ENCODE data around the gene TEKT1. TPM values are rescaled to one million over a fixed set of nuclear protein-coding genes. Genes with fewer than 3 reads are reported as not detected.

The TEKT1 gene
- total RNA-seq, 2 donors from 2014 or later: not detected

DNA sequence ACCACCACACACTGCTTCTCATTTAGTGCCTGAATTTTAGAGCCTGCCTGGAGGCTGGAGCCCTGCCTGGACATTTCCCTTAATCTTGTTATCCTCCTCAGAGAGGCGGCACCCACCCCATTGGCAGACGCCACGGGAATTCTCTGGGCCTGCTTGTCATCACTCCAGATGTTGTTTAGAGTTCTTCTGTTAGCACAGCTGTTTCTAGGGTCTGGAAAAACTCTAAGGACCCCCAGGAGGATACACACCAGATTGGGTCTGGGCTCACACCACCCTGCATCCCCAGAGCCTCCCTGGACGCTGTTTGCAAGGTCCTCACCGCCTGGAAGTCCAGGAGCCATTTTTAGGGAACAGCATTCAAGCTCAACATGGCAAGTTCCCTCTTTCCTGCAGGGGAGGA lies 76.2 kb downstream of the TEKT1 start:
- no peaks in the 10 kb centered on the region for H3K27me3 ChIP-seq
- H3K36me3 ChIP-seq (replicated peaks in 1 of 2; ENCODE audit: insufficient read depth in 1 of 2, low read depth in 2 of 2): no peaks in the 10 kb centered on the region
- 62 to 72% methylated on average over 5 of the region's 5 CpGs for WGBS, 2 donors
- TF ChIP-seq POLR2A (IDR thresholded peaks at IDR 0.05): no peak
- TF ChIP-seq CTCF (IDR thresholded peaks at IDR 0.05): no peak
- intact Hi-C loops (cut with DNase I): no loop called here
- H3K4me3 ChIP-seq: no peak overlapping the region
- DNase-seq (peak in 1 of 4 donors; percentile 32), ATAC-seq (no peak)
- H3K9me3 ChIP-seq: no peaks in the 10 kb centered on the region
- H3K4me1 ChIP-seq: no peaks in the 10 kb centered on the region
- peak overlapping the region in 3 of 4 donors; percentile 58 to 63 (median 59) for H3K27ac ChIP-seq

DNA sequence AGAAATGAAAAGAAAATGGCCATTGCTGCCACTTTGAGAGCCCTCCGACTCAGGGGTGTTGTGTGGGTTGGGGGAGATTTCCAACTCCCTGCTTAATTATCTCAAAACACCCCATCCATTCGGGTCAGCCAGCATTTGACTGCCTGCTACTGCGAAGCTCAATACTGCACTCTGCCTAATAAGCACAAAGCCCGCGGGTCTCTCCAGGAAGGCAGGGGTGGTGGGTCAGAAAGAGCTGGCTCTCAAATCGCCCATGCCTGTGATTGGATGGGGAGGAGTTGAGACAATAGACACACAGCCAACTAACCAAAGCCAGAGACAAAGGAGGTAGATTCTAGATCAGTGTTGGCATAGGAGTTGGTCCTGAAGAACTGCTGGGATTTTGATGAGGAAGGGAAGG lies 78.0 kb downstream of the TEKT1 start:
- H3K4me3 ChIP-seq: no peak overlapping the region
- no peaks in the 10 kb centered on the region for H3K9me3 ChIP-seq
- ATAC-seq: no peak
- H3K36me3 ChIP-seq (replicated peaks in 1 of 2; ENCODE audit: insufficient read depth in 1 of 2, low read depth in 2 of 2): no peaks in the 10 kb centered on the region
- H3K27ac ChIP-seq: peak overlapping the region in 2 of 4 donors; percentile 58 to 63
- 50 to 69% methylated on average over 4 to 6 of the region's 6 CpGs for WGBS, 2 donors
- intact Hi-C loops (cut with DNase I): no loop called here
- TF ChIP-seq POLR2A (IDR thresholded peaks at IDR 0.05): no peak
- no peak for TF ChIP-seq CTCF (IDR thresholded peaks at IDR 0.05)
- no peaks in the 10 kb centered on the region for H3K27me3 ChIP-seq
- DNase-seq: no peak
- no peaks in the 10 kb centered on the region for H3K4me1 ChIP-seq

- 34 to 37% methylated on average over 9 of the region's 9 CpGs for WGBS, 2 donors
- Histone ChIP-seq H3K27ac (peak overlapping the region in 3 of 4 donors; percentile 21 to 63 (median 58)), H3K4me1 (no peaks in the 10 kb centered on the region), H3K36me3 (replicated peaks in 1 of 2; ENCODE audit: insufficient read depth in 1 of 2, low read depth in 2 of 2) (no peaks in the 10 kb centered on the region), H3K27me3 (no peaks in the 10 kb centered on the region), H3K4me3 (no peak overlapping the region), H3K9me3 (no peaks in the 10 kb centered on the region)
- TF ChIP-seq CTCF (IDR thresholded peaks at IDR 0.05) (no peak), POLR2A (IDR thresholded peaks at IDR 0.05) (no peak)
- intact Hi-C loops (cut with DNase I): no loop called here
- DNase-seq: peak; percentile 21 to 51 (median 26)
- ATAC-seq: peak; percentile 80
Observed at GRCh38 chr17:6753006-6753445, 78.5 kb downstream of the TEKT1 start.

- Histone ChIP-seq H3K9me3 (no peaks in the 10 kb centered on the region), H3K4me3 (no peak overlapping the region), H3K4me1 (no peaks in the 10 kb centered on the region), H3K36me3 (replicated peaks in 1 of 2; ENCODE audit: insufficient read depth in 1 of 2, low read depth in 2 of 2) (no peaks in the 10 kb centered on the region), H3K27ac (peak overlapping the region; percentile 14 to 63 (median 40)), H3K27me3 (no peaks in the 10 kb centered on the region)
- intact Hi-C loops (cut with DNase I): no loop called here
- 48 to 55% methylated on average over 7 of the region's 7 CpGs for WGBS, 2 donors
- DNase-seq: peak in 3 of 4 donors; percentile 18 to 72 (median 28)
- TF ChIP-seq POLR2A (IDR thresholded peaks at IDR 0.05): no peak
- TF ChIP-seq CTCF (IDR thresholded peaks at IDR 0.05): no peak
- ATAC-seq: peak; percentile 60
Observed at GRCh38 chr17:6752068-6752909, 79.2 kb downstream of the TEKT1 start.
